IPS-11a (cell line): ENCODE data around the gene LRRC75B.
"Not testable (repeated sequence)": the region's sequence is repeated elsewhere in the genome, so short reads cannot be mapped to it uniquely, and the experiment has no call there.

Experiments used
- H3K4me3 ChIP-seq: one replicate; pipeline ENCODE4 v1.5.1; 2013; ENCODE audit warnings: low read depth, low read length, control low read depth

Gene LRRC75B

DNA sequence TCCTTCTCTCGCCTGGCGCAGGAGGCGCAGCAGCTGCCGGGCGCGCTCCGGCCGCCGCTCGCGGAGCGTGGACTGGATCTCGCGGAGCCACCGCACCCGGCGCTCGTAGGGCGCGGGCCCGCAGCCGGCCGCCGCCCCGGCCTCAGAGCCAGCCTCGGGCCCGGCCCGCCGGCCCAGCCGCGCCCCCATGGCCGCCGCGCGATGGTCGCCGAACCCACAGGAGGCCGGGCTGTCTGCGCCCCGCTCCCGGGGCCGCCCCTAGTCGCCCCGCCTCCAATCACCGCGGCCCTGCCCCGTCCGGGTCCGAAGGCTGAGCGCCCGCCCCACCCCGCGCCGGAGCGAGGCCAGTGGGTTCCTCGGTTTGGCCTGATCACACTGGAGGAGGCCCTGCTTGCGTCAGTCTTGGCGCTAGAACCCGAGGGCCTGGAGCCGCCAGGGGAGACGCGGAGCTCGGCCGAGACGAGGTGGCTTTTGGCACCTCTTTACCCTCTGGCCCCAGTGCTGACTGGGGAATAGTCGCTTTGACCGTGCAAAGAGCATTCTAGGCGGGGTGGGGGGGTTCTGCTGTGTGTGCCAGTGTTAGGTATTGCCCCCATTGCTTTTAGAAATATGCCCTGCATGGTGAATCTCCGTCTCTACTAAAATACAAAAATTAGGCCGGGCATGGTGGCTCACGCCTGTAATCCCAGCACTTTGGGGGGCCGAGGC lies at the start of gene LRRC75B:
TSS of gene LRRC75B (minus strand) at position 223 of the 708 bp plus-strand sequence. CDS start at position 189, 34 bp downstream.
- peak within 1 kb of the TSS; percentile 44 for H3K4me3 ChIP-seq

GRCh38 chr22:24642307-24642706 lies 49.4 kb upstream of the LRRC75B start:
- H3K4me3 ChIP-seq: not testable (repeated sequence)

DNA sequence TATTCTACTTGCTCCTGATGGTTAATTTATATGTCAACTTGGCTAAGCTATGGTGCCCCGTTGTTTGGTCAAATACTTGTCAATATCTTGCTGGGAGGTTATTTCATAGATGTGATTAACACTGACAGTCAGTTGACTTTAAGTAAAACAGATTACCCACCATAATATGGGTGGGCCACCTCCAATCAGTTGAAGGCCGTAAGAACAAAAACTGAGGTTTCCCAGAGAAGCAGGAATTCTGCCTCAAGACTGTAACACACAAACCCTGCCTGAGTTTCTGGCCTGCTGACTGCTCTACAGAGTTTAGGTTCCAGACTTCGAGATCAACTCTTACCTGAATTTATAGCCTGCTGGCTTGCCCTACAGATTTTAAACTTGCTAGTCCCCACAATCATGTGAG lies 43.6 kb upstream of the LRRC75B start:
- not testable (repeated sequence) for H3K4me3 ChIP-seq

DNA sequence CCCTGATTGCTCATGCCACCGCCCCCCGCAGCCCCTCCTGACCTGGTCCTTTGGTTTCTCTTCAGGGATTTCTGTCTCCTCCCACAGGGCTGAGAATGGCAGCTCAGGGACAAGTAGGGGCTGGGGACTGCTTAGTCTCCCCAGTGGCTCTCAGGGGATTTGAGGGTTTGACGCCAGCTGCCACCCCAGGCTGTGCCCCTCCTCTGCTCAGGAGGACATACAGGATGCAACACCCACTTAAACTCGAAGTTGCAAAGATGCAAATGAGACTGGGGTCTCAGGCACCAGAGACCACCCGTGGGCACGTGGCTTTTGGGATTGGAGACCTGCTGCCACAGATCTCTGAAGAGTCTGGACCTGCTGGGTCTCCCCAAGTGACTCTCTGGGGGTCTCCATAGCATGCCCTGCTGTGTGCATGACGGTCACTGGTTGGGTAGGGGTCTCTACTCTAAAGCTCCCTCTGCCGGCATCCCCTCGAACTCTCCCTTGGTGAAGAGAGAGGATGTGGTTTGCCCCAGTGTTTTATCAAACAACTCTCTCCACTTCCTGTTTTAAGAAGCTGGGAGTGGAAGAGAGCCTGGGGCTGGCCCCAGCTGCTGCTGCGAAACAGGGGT lies 42.0 kb upstream of the LRRC75B start:
- not testable (repeated sequence) for H3K4me3 ChIP-seq

GRCh38 chr22:24633231-24634023 lies 40.6 kb upstream of the LRRC75B start:
- not testable (repeated sequence) for H3K4me3 ChIP-seq

- not testable (repeated sequence) for H3K4me3 ChIP-seq
Measured at GRCh38 chr22:24632642-24633041, 39.8 kb upstream of the LRRC75B start.

GRCh38 chr22:24631430-24632122 lies 38.7 kb upstream of the LRRC75B start:
- not testable (repeated sequence) for H3K4me3 ChIP-seq

- not testable (repeated sequence) for H3K4me3 ChIP-seq
Measured at GRCh38 chr22:24630812-24631427, 38.0 kb upstream of the LRRC75B start.

DNA sequence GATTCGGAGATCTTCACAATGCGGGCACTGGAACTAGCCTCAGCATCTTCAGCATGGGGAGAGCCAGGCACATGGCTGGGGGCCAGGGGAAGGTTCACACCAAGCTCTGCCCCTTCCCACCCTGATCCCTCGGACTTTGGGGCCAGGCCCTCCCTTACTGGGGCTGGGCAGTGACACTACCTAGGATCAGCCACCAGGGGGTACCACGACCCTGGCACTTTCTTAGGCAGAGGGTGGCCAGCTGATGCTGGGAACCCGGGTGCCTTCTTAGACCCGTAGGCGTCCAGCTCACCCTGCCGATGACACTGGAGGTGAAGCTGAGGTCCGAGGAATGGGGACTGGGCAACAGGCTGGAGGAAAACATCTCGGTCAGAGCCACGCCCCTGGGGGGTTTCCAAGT lies 36.2 kb upstream of the LRRC75B start:
- not testable (repeated sequence) for H3K4me3 ChIP-seq

DNA sequence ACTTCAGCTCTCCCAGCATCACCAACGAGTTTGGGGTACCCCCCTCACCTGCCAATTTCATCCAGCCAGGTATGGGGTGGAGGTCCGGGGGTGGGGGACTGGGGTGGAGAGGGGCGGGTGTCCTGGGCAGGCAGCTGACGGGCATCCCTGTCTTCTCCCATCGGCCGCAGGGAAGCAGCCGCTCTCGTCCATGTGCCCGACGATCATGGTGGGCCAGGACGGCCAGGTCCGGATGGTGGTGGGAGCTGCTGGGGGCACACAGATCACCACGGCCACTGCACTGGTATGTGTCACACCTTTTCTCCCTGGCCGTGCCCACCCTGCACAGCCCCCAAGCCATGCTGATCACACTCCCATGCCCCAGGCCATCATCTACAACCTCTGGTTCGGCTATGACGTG lies 35.0 kb upstream of the LRRC75B start:
- not testable (repeated sequence) for H3K4me3 ChIP-seq

- not testable (repeated sequence) for H3K4me3 ChIP-seq
Measured at GRCh38 chr22:24622596-24622995, 29.7 kb upstream of the LRRC75B start.

GRCh38 chr22:24621244-24621643 lies 28.4 kb upstream of the LRRC75B start:
- not testable (repeated sequence) for H3K4me3 ChIP-seq

DNA sequence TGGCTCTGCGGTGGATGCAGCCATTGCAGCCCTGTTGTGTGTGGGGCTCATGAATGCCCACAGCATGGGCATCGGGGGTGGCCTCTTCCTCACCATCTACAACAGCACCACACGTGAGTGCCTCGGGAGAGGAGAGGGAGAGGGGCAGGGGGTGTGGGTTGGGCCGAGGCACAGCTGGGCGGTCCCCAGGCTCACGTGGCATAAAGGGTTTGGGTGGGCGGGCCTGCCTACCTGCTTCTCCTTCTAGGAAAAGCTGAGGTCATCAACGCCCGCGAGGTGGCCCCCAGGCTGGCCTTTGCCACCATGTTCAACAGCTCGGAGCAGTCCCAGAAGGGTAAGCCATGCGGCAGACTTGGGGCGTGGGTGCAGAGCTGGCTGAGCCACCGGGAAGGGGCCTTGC lies 21.9 kb upstream of the LRRC75B start:
- H3K4me3 ChIP-seq: not testable (repeated sequence)

GRCh38 chr22:24609888-24610287 lies 17.0 kb upstream of the LRRC75B start:
- not testable (repeated sequence) for H3K4me3 ChIP-seq

- H3K4me3 ChIP-seq: not testable (repeated sequence)
Measured at GRCh38 chr22:24608327-24608726, 15.5 kb upstream of the LRRC75B start.

- not testable (repeated sequence) for H3K4me3 ChIP-seq
Measured at GRCh38 chr22:24607429-24607983, 14.6 kb upstream of the LRRC75B start.

DNA sequence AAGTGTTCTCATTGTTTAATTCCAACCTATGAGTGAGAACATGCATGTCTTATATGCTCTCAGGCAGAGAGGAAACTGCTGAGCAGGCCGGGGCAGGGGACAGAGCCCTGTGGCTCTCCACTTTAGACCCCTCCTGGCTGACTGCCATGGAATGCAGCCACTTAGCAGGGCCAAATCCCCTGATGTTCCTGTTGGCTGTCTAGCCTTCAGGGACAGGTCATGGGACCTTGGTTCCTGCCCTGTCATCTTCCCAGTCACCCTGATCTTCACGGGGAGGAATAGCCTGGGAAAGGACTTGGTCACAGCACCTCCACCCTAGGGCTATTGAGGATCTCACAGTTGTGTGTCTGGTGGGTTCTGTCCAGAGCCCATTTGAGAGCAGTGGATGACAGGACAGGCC lies 13.5 kb upstream of the LRRC75B start:
- not testable (repeated sequence) for H3K4me3 ChIP-seq

GRCh38 chr22:24603770-24604629 lies 11.1 kb upstream of the LRRC75B start:
- H3K4me3 ChIP-seq: not testable (repeated sequence)
